Gastrocnemius medialis (tissue), 4 donors: Measurements from ENCODE around the gene STYX.

Experiments used
- CTCF ChIP-seq, 5 experiments: fragments of 450-650 bp in 3 of 5; fragments of 200-600 bp in 2 of 5; sonication (generic) in 2 of 5; IDR thresholded peaks in 4 of 5; conservative IDR thresholded peaks in 1 of 5; 1 replicate in 4 of 5; 2 replicates in 1 of 5; pipeline ENCODE4 v1.5.1; 2016 to 2019; ENCODE audit warnings: antibody characterized with exemption in 5 of 5, mild to moderate bottlenecking in 3 of 5, moderate library complexity in 3 of 5
- POLR2A ChIP-seq, 2 donors: fragments of 450-650 bp; IDR thresholded peaks; one replicate each; pipeline ENCODE4 v1.6.1; 2017; ENCODE audit warnings: antibody characterized with exemption in 2 of 2, mild to moderate bottlenecking in 2 of 2, moderate library complexity in 2 of 2

DNA sequence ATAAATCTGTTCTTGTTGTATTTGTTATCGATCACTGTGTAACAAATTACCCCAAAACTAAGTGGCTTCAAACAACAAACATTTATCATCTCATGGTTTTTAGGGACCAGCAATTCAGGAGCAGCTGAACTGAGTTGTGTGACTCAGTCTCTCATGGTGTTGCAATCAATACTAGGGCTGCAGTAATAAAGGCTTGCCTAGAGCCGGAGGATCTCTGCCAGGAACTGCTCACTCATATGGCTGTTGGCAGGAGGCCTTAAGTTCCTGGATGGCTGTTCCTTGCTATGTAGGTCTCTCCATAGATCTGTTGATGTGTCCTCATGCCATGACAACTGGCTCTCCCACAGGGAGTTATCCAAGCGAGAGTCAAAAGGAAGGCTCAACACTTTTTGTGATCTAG lies 26.7 kb upstream of the STYX start:
- TF ChIP-seq CTCF (IDR thresholded peaks at IDR 0.05 in 4 of 5, conservative IDR thresholded peaks at IDR 0.05 in 1 of 5) (no peak), POLR2A (IDR thresholded peaks at IDR 0.05) (no peak)
